H9 (cell line): ENCODE results near the gene RNF113B. TPM values are rescaled to one million over a fixed set of nuclear protein-coding genes. Genes with fewer than 3 reads are reported as not detected.
A peak's percentile ranks its signal among the peaks of the same experiment; 100 is the strongest.

Experiments
- DNase-seq: peaks from one replicate; pipeline ENCODE4 v3.0.0-alpha.2; 2017
- H2AFZ ChIP-seq: one replicate; pipeline ENCODE4 v1.6.1; 2013; ENCODE audit warnings: mild to moderate bottlenecking, low read length, control low read depth, moderate library complexity
- H2AK5ac ChIP-seq: 2 replicates; pipeline ENCODE4 v1.6.1; 2013; ENCODE audit warnings: low read length, control low read depth, mixed read lengths; ENCODE audit not compliant: insufficient read length
- H2BK120ac ChIP-seq: one replicate; pipeline ENCODE4 v1.6.1; 2013; ENCODE audit warnings: low read depth, mild to moderate bottlenecking, low read length, control low read depth, inconsistent platforms; ENCODE audit not compliant: poor library complexity, severe bottlenecking
- H2BK12ac ChIP-seq: 2 replicates; pipeline ENCODE4 v1.6.1; 2013; ENCODE audit warnings: low read length, control low read depth, mixed read lengths, low read depth; ENCODE audit not compliant: insufficient read length
- H2BK15ac ChIP-seq: 2 replicates; pipeline ENCODE4 v1.6.1; 2013; ENCODE audit warnings: low read depth, low read length, control low read depth
- H2BK20ac ChIP-seq: one replicate; pipeline ENCODE4 v1.6.1; 2013; ENCODE audit warnings: low read depth, mild to moderate bottlenecking, low read length, control low read depth, inconsistent platforms; ENCODE audit not compliant: poor library complexity, severe bottlenecking
- H2BK5ac ChIP-seq: 2 replicates; pipeline ENCODE4 v1.6.1; 2013; ENCODE audit warnings: low read length, control low read depth, mixed read lengths; ENCODE audit not compliant: insufficient read length
- H3K14ac ChIP-seq: 2 replicates; pipeline ENCODE4 v1.6.1; 2013; ENCODE audit warnings: low read length, control low read depth; ENCODE audit not compliant: insufficient read depth
- H3K18ac ChIP-seq: 2 replicates; pipeline ENCODE4 v1.6.1; 2013; ENCODE audit warnings: low read depth, mild to moderate bottlenecking, mixed read lengths, low read length, control low read depth; ENCODE audit not compliant: insufficient read length
- H3K23ac ChIP-seq: 2 replicates; pipeline ENCODE4 v1.6.1; 2013; ENCODE audit warnings: low read length, control low read depth, mixed read lengths, low read depth; ENCODE audit not compliant: insufficient read length
- H3K23me2 ChIP-seq: 2 replicates; pipeline ENCODE4 v1.6.1; 2013; ENCODE audit warnings: low read depth, mild to moderate bottlenecking, mixed read lengths, low read length, control low read depth; ENCODE audit not compliant: insufficient read length, poor library complexity, severe bottlenecking
- H3K27ac ChIP-seq: 2 replicates; pipeline ENCODE4 v1.5.1; 2013; ENCODE audit warnings: low read length, control low read depth, mixed read lengths, low read depth; ENCODE audit not compliant: insufficient read length
- H3K27me3 ChIP-seq: 2 replicates; pipeline ENCODE4 v1.6.1; 2013; ENCODE audit warnings: low read length, control low read depth, inconsistent platforms; ENCODE audit not compliant: insufficient read depth
- H3K4ac ChIP-seq: 2 replicates; pipeline ENCODE4 v1.6.1; 2013; ENCODE audit warnings: low read depth, mild to moderate bottlenecking, control low read depth, inconsistent platforms, low read length, moderate library complexity
- H3K4me1 ChIP-seq: 2 replicates; pipeline ENCODE4 v1.6.1; 2013; ENCODE audit warnings: low read length, control low read depth, inconsistent platforms; ENCODE audit not compliant: insufficient read depth
- H3K4me2 ChIP-seq: 2 replicates; pipeline ENCODE4 v1.6.1; 2013; ENCODE audit warnings: low read length, control low read depth, mixed read lengths; ENCODE audit not compliant: insufficient read length, insufficient read depth
- H3K56ac ChIP-seq: 2 replicates; pipeline ENCODE4 v1.6.1; 2013; ENCODE audit warnings: low read depth, mild to moderate bottlenecking, mixed read lengths, low read length, control low read depth; ENCODE audit not compliant: insufficient read length
- H3K79me1 ChIP-seq: 2 replicates; pipeline ENCODE4 v1.6.1; 2013; ENCODE audit warnings: low read depth, mild to moderate bottlenecking, moderate library complexity, low read length, control low read depth, inconsistent platforms; ENCODE audit not compliant: insufficient read depth, poor library complexity, severe bottlenecking
- H3K79me2 ChIP-seq: 2 replicates; pipeline ENCODE4 v1.6.1; 2013; ENCODE audit warnings: low read length, control low read depth, inconsistent platforms; ENCODE audit not compliant: insufficient read depth
- H3K9ac ChIP-seq: 2 replicates; pipeline ENCODE4 v1.6.1; 2013; ENCODE audit warnings: low read length, control low read depth, mixed read lengths; ENCODE audit not compliant: insufficient read length; ENCODE audit errors: extremely low read depth
- H3K9me3 ChIP-seq: one replicate; pipeline ENCODE4 v1.6.1; 2013; ENCODE audit warnings: low read depth, low read length, inconsistent platforms; ENCODE audit not compliant: control insufficient read depth
- H3T11ph ChIP-seq: one replicate; pipeline ENCODE4 v1.6.1; 2013; ENCODE audit warnings: mild to moderate bottlenecking, low read length, control low read depth, inconsistent platforms
- H4K20me1 ChIP-seq: one replicate; pipeline ENCODE4 v1.6.1; 2013; ENCODE audit not compliant: control insufficient read depth, insufficient read length, insufficient read depth
- H4K5ac ChIP-seq: 2 replicates; pipeline ENCODE4 v1.6.1; 2013; ENCODE audit warnings: low read depth, mild to moderate bottlenecking, mixed read lengths, low read length, control low read depth; ENCODE audit not compliant: insufficient read length
- H4K8ac ChIP-seq: replicated peaks from 2 replicates; pipeline ENCODE4 v1.6.1; 2013; ENCODE audit warnings: low read length, control low read depth, mixed read lengths, low read depth; ENCODE audit not compliant: insufficient read length
- H4K91ac ChIP-seq: 2 replicates; pipeline ENCODE4 v1.6.1; 2013; ENCODE audit warnings: low read depth, mild to moderate bottlenecking, moderate library complexity, mixed read lengths, low read length, control low read depth; ENCODE audit not compliant: insufficient read length
- H3K27ac Mint-ChIP-seq, 3 experiments: 2 replicates in 2 of 3; 3 replicates in 1 of 3; pipeline ENCODE4 v1.8.0; 2020 to 2021; ENCODE audit warnings: mixed read lengths in 3 of 3, mild to moderate bottlenecking in 1 of 3, moderate library complexity in 1 of 3
- H3K27me3 Mint-ChIP-seq: 2 replicates; pipeline ENCODE4 v1.8.0; 2021; ENCODE audit warnings: low read depth, mild to moderate bottlenecking, moderate library complexity, mixed read lengths
- H3K36me3 Mint-ChIP-seq, 3 experiments: 2 replicates in 2 of 3; 3 replicates in 1 of 3; pipeline ENCODE4 v1.8.0; 2020 to 2021; ENCODE audit warnings: low read depth in 3 of 3, mixed read lengths in 3 of 3; ENCODE audit not compliant: insufficient read depth in 1 of 3
- H3K4me1 Mint-ChIP-seq, 2 experiments: 2 replicates each; pipeline ENCODE4 v1.8.0; 2020; ENCODE audit warnings: mixed read lengths in 2 of 2
- H3K4me3 Mint-ChIP-seq, 2 experiments: 2 replicates in 1 of 2; 3 replicates in 1 of 2; pipeline ENCODE4 v1.8.0; 2020 to 2021; ENCODE audit warnings: mild to moderate bottlenecking in 2 of 2, mixed read lengths in 2 of 2, moderate library complexity in 1 of 2
- H3K9me3 Mint-ChIP-seq, 2 experiments: 2 replicates in 1 of 2; 3 replicates in 1 of 2; pipeline ENCODE4 v1.8.0; 2020; ENCODE audit warnings: mild to moderate bottlenecking in 2 of 2, mixed read lengths in 2 of 2, moderate library complexity in 1 of 2
- WGBS: extraction: QIAGEN DNeasy Blood & Tissue Kit; methylation state at CpG from one replicate; pipeline ENCODE4 v1.1.7; 2013; ENCODE audit warnings: missing lambda C conversion rate, low lambda C conversion rate, mixed read lengths; ENCODE audit not compliant: insufficient read length; ENCODE audit errors: extremely low coverage; 5-methylcytosine and 5-hydroxymethylcytosine counted together
- total RNA-seq: library from RNA; stranded (reverse); gene quantifications from 2 replicates; pipeline ENCODE4 v1.2.1, GENCODE V29; 2021
- TF ChIP-seq, protein P1 (sequence below): fragments of 200-600 bp; sonication (generic); conservative IDR thresholded peaks from 3 replicates; pipeline ENCODE4 v1.8.0; 2021; ENCODE audit warnings: antibody characterized with exemption, mild to moderate bottlenecking

The RNF113B gene
- total RNA-seq, 1 experiment from 2014 or later, result not detected

DNA sequence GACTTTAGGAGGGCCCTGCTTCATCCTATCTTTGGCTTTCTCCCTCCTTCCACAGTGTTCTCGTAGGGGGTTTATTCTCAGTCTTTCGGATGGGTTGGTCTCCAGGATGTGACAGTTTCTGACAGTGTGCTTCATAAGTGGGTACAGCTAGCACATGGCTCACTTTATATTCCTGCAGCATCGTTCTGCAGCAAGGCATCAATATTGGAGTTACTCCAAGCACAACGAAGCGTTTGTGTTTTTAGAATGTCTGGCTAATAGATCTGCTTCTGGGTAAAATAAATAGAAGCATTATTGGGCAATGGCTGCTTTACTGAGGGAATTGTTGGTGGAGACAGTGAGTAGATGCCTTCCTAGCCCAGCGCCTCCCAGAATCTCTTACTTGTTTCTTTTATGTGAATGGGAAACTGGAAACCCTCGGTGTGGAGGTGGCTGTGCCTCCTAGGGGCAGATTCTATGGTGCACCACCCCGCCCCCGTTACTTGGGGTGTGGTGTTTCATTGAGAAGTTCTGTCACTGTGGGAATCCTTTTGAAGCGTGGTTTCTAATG, 32.2 kb downstream of the RNF113B start:
- DNase-seq, result peak; percentile 41
- Histone ChIP-seq H2BK12ac (no peak overlapping the region), H3K79me1 (no peaks in the 10 kb centered on the region), H3K27ac (no peak overlapping the region), H3K23me2 (peaks cover 16% of the 10 kb centered on the region), H2BK15ac (no peak overlapping the region), H3K4me1 (peaks cover 7% of the 10 kb centered on the region; the same call in 1 of the 2 replicates), H4K5ac (no peak overlapping the region), H3K14ac (no peak overlapping the region), H3K27me3 (no peaks in the 10 kb centered on the region; the same call in 1 of the 2 replicates), H2BK20ac (no peak overlapping the region), H3K23ac (no peak overlapping the region), H4K91ac (no peak overlapping the region), H2BK120ac (no peak overlapping the region), H3T11ph (no peak overlapping the region), H3K18ac (no peak overlapping the region), H2AFZ (no peak overlapping the region), H3K9me3 (no peaks in the 10 kb centered on the region), H3K4me2 (peak overlapping the region; percentile 78), H3K56ac (no peak overlapping the region), H2BK5ac (no peak overlapping the region), H4K20me1 (no peaks in the 10 kb centered on the region), H2AK5ac (no peak overlapping the region), H3K4ac (no peak overlapping the region), H3K79me2 (peaks cover 7% of the 10 kb centered on the region; the same call in 1 of the 2 replicates), H3K9ac (no peak overlapping the region), H4K8ac (no peak overlapping the region)
- H3K36me3 Mint-ChIP-seq, result peaks cover 0 to 12% (median 1%) of the 10 kb centered on the region in 3 experiments; a peak in 4 of 7 replicates
- TF ChIP-seq, protein P1, sequence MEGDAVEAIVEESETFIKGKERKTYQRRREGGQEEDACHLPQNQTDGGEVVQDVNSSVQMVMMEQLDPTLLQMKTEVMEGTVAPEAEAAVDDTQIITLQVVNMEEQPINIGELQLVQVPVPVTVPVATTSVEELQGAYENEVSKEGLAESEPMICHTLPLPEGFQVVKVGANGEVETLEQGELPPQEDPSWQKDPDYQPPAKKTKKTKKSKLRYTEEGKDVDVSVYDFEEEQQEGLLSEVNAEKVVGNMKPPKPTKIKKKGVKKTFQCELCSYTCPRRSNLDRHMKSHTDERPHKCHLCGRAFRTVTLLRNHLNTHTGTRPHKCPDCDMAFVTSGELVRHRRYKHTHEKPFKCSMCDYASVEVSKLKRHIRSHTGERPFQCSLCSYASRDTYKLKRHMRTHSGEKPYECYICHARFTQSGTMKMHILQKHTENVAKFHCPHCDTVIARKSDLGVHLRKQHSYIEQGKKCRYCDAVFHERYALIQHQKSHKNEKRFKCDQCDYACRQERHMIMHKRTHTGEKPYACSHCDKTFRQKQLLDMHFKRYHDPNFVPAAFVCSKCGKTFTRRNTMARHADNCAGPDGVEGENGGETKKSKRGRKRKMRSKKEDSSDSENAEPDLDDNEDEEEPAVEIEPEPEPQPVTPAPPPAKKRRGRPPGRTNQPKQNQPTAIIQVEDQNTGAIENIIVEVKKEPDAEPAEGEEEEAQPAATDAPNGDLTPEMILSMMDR, result peak; percentile 47; the same call in 2 of the 3 replicates
- H3K27me3 Mint-ChIP-seq, result peaks cover 22% of the 10 kb centered on the region
- peak overlapping the region; percentile 86 to 90 for H3K4me3 Mint-ChIP-seq
- H3K9me3 Mint-ChIP-seq, result 0 out of 5 replicates have a peak, but pooled peaks cover 0 to 2% of the 10 kb centered on the region in 2 experiments
- H3K27ac Mint-ChIP-seq, result no peak overlapping the region
- peaks cover 43 to 44% of the 10 kb centered on the region in 2 experiments for H3K4me1 Mint-ChIP-seq
- no CpG with 5 or more reads among the region's 10 CpGs for WGBS
